ES-I3 (cell line): Measurements from ENCODE around the gene PHLPP2.
A peak's percentile ranks its signal among the peaks of the same experiment; 100 is the strongest.

Experiments
- H3K36me3 ChIP-seq: 2 replicates; pipeline ENCODE4 v1.6.1; 2013; ENCODE audit warnings: mild to moderate bottlenecking, low read length, control low read depth, moderate library complexity; ENCODE audit not compliant: insufficient read depth
- H3K4me1 ChIP-seq: 2 replicates; pipeline ENCODE4 v1.6.1; 2013; ENCODE audit warnings: mild to moderate bottlenecking, control low read depth, low read length; ENCODE audit not compliant: insufficient read depth
- H3K9ac ChIP-seq: 2 replicates; pipeline ENCODE4 v1.6.1; 2013; ENCODE audit warnings: low read depth, mild to moderate bottlenecking, low read length, moderate library complexity
- H3K9me3 ChIP-seq: 2 replicates; pipeline ENCODE4 v1.6.1; 2013; ENCODE audit warnings: mild to moderate bottlenecking, low read length, moderate library complexity; ENCODE audit not compliant: control insufficient read depth, insufficient read depth

The PHLPP2 gene

GRCh38 chr16:71724320-71724751, at the start of gene PHLPP2:
Gene PHLPP2 (minus strand): TSS chr16:71724701. CDS start chr16:71714795, 9,906 bp downstream.
- no peaks in the 10 kb centered on the region for H3K9me3 ChIP-seq
- H3K4me1 ChIP-seq: no peaks in the 10 kb centered on the region
- H3K36me3 ChIP-seq: no peaks in the 10 kb centered on the region
- H3K9ac ChIP-seq: peak within 1 kb of the TSS; percentile 76

GRCh38 chr16:71771571-71771970, 47.1 kb upstream of the PHLPP2 start:
- Histone ChIP-seq H3K9ac (no peak overlapping the region), H3K4me1 (no peaks in the 10 kb centered on the region), H3K9me3 (no peaks in the 10 kb centered on the region), H3K36me3 (peaks cover 17% of the 10 kb centered on the region)

GRCh38 chr16:71769222-71769621, 44.7 kb upstream of the PHLPP2 start:
- Histone ChIP-seq H3K36me3 (peaks cover 17% of the 10 kb centered on the region), H3K9me3 (no peaks in the 10 kb centered on the region), H3K9ac (no peak overlapping the region), H3K4me1 (no peaks in the 10 kb centered on the region)

- no peak overlapping the region for H3K9ac ChIP-seq
- peaks cover 11% of the 10 kb centered on the region; the same call in 1 of the 2 replicates for H3K36me3 ChIP-seq
- no peaks in the 10 kb centered on the region for H3K4me1 ChIP-seq
- H3K9me3 ChIP-seq: no peaks in the 10 kb centered on the region
Measured at GRCh38 chr16:71767060-71767900, 42.8 kb upstream of the PHLPP2 start.

- Histone ChIP-seq H3K36me3 (peaks cover 17% of the 10 kb centered on the region), H3K9me3 (no peaks in the 10 kb centered on the region), H3K4me1 (no peaks in the 10 kb centered on the region), H3K9ac (no peak overlapping the region)
Measured at GRCh38 chr16:71762186-71762585, 37.7 kb upstream of the PHLPP2 start.

GRCh38 chr16:71761097-71761496, 36.6 kb upstream of the PHLPP2 start:
- Histone ChIP-seq H3K36me3 (peaks cover 21% of the 10 kb centered on the region), H3K9me3 (no peaks in the 10 kb centered on the region), H3K9ac (no peak overlapping the region), H3K4me1 (no peaks in the 10 kb centered on the region)

- H3K9me3 ChIP-seq: no peaks in the 10 kb centered on the region
- peaks cover 21% of the 10 kb centered on the region for H3K36me3 ChIP-seq
- H3K9ac ChIP-seq: no peak overlapping the region
- no peaks in the 10 kb centered on the region for H3K4me1 ChIP-seq
Measured at GRCh38 chr16:71758293-71758760, 33.8 kb upstream of the PHLPP2 start.

- Histone ChIP-seq H3K9ac (no peak overlapping the region), H3K4me1 (no peaks in the 10 kb centered on the region), H3K36me3 (peaks cover 25% of the 10 kb centered on the region), H3K9me3 (no peaks in the 10 kb centered on the region)
Measured at GRCh38 chr16:71754652-71755051, 30.2 kb upstream of the PHLPP2 start.

GRCh38 chr16:71754108-71754507, 29.6 kb upstream of the PHLPP2 start:
- H3K4me1 ChIP-seq: no peaks in the 10 kb centered on the region
- peaks cover 30% of the 10 kb centered on the region for H3K36me3 ChIP-seq
- no peaks in the 10 kb centered on the region for H3K9me3 ChIP-seq
- H3K9ac ChIP-seq: no peak overlapping the region

- H3K36me3 ChIP-seq: peaks cover 22% of the 10 kb centered on the region
- no peaks in the 10 kb centered on the region for H3K9me3 ChIP-seq
- H3K9ac ChIP-seq: no peak overlapping the region
- H3K4me1 ChIP-seq: no peaks in the 10 kb centered on the region
Measured at GRCh38 chr16:71748226-71748625, 23.7 kb upstream of the PHLPP2 start.

- Histone ChIP-seq H3K4me1 (no peaks in the 10 kb centered on the region), H3K9ac (no peak overlapping the region), H3K9me3 (no peaks in the 10 kb centered on the region), H3K36me3 (peaks cover 22% of the 10 kb centered on the region)
Measured at GRCh38 chr16:71746442-71747046, 22.0 kb upstream of the PHLPP2 start.

- Histone ChIP-seq H3K4me1 (no peaks in the 10 kb centered on the region), H3K9me3 (no peaks in the 10 kb centered on the region), H3K9ac (no peak overlapping the region), H3K36me3 (peaks cover 21% of the 10 kb centered on the region)
Measured at GRCh38 chr16:71738855-71739254, 14.4 kb upstream of the PHLPP2 start.

GRCh38 chr16:71737501-71737900, 13.0 kb upstream of the PHLPP2 start:
- H3K9ac ChIP-seq: no peak overlapping the region
- peaks cover 27% of the 10 kb centered on the region for H3K36me3 ChIP-seq
- no peaks in the 10 kb centered on the region for H3K4me1 ChIP-seq
- H3K9me3 ChIP-seq: no peaks in the 10 kb centered on the region

- Histone ChIP-seq H3K4me1 (no peaks in the 10 kb centered on the region), H3K36me3 (peaks cover 38% of the 10 kb centered on the region), H3K9me3 (no peaks in the 10 kb centered on the region), H3K9ac (no peak overlapping the region; the same call in 1 of the 2 replicates)
Measured at GRCh38 chr16:71734511-71734910, 10.0 kb upstream of the PHLPP2 start.

- H3K4me1 ChIP-seq: no peaks in the 10 kb centered on the region
- no peak overlapping the region for H3K9ac ChIP-seq
- no peaks in the 10 kb centered on the region for H3K9me3 ChIP-seq
- peaks cover 29% of the 10 kb centered on the region for H3K36me3 ChIP-seq
Measured at GRCh38 chr16:71732587-71732986, 8.1 kb upstream of the PHLPP2 start.
